Prostate gland (tissue), 2 donors: ENCODE results near the gene PADI1.

Source experiments
- POLR2A ChIP-seq: fragments of 450-650 bp; IDR thresholded peaks from one replicate; pipeline ENCODE4 v1.6.1; 2016; ENCODE audit warnings: antibody characterized with exemption, mild to moderate bottlenecking
- POLR2AphosphoS5 ChIP-seq: sonication (generic); formaldehyde crosslinking; IDR thresholded peaks from one replicate; pipeline ENCODE4 v1.6.1; 2017; ENCODE audit warnings: antibody characterized with exemption
- TF ChIP-seq, protein P1 (sequence below), 4 experiments: fragments of 200-600 bp in 2 of 4; fragments of 450-650 bp in 2 of 4; sonication (generic) in 2 of 4; IDR thresholded peaks; 1 replicate in 3 of 4; 2 replicates in 1 of 4; pipeline ENCODE4 v1.5.1; 2016 to 2019; ENCODE audit warnings: antibody characterized with exemption in 4 of 4, mild to moderate bottlenecking in 2 of 4, moderate library complexity in 2 of 4

GRCh38 chr1:17181781-17182464, 23.0 kb upstream of the PADI1 start:
- TF ChIP-seq, protein P1, sequence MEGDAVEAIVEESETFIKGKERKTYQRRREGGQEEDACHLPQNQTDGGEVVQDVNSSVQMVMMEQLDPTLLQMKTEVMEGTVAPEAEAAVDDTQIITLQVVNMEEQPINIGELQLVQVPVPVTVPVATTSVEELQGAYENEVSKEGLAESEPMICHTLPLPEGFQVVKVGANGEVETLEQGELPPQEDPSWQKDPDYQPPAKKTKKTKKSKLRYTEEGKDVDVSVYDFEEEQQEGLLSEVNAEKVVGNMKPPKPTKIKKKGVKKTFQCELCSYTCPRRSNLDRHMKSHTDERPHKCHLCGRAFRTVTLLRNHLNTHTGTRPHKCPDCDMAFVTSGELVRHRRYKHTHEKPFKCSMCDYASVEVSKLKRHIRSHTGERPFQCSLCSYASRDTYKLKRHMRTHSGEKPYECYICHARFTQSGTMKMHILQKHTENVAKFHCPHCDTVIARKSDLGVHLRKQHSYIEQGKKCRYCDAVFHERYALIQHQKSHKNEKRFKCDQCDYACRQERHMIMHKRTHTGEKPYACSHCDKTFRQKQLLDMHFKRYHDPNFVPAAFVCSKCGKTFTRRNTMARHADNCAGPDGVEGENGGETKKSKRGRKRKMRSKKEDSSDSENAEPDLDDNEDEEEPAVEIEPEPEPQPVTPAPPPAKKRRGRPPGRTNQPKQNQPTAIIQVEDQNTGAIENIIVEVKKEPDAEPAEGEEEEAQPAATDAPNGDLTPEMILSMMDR (IDR thresholded peaks at IDR 0.05), result no peak
- TF ChIP-seq POLR2A (no peak), POLR2AphosphoS5 (no peak)
